ENCODE results near the gene TUSC2. TPM values are rescaled to one million over a fixed set of nuclear protein-coding genes. Genes with fewer than 3 reads are reported as not detected.

TUSC2 gene
- total RNA-seq, 1 donor from 2014 or later: 20.8 TPM

GRCh38 chr3:50354186-50354764 lies 26.3 kb upstream of the TUSC2 start:
- DNase-seq: no peak

DNA sequence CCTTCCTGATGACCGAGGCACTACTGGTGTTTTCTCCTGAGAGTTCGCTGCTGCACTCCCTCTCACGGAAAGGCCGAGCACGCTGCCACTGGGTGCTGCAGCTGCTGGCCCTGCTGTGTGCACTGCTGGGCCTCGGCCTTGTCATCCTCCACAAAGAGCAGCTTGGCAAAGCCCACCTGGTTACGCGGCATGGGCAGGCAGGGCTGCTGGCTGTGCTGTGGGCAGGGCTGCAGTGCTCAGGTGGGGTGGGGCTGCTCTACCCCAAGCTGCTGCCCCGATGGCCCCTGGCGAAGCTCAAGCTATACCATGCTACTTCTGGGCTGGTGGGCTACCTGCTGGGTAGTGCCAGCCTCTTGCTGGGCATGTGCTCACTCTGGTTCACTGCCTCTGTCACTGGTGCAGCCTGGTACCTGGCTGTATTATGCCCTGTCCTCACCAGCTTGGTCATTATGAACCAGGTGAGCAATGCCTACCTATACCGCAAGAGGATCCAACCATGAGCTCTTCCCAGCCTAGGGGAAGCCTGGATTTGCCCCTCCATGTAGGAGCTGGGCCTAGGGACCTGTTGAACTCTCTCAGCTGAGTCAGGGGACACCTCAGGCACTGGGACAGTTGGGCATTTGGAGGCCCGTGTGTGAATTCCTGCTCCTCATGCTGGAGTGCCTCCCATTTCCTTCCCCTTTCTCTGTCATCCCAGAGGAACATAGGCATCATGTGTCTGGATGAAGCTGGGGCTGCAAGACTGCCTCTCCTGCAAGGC lies 25.4 kb upstream of the TUSC2 start:
- DNase-seq: no peak

DNA sequence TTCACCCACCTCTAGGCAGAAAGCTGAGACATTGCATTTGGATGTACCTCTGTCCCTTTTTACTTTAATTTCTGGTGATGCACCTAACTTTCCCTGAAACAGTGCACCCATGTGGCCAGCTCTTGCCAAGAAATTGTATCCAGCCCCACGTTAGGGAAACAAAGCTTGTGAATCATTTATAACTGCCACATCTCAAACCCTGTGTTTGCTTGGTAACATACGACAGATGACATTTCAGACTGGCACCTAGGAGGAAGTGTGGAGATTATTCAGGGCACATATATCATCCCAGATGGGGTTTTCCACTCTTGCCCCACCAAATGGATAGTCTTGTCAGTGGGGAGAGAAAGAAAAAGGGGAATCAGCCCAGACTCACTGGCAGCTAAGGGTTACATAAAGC lies 24.8 kb upstream of the TUSC2 start:
- DNase-seq: peak; percentile 40

GRCh38 chr3:50351323-50351697 lies 23.3 kb upstream of the TUSC2 start:
- no peak for DNase-seq

- DNase-seq: peak; percentile 96
These were observed 22.7 kb upstream of the TUSC2 start, which contains the start of the genes CYB561D2 and NPRL2 for GRCh38 chr3:50350527-50351322. CYB561D2 (plus strand) TSS chr3:50350862; CDS start chr3:50351434, 572 bp downstream. NPRL2 (minus strand) TSS chr3:50350775; CDS start chr3:50350652, 123 bp downstream.

- no peak for DNase-seq
These were observed 22.1 kb upstream of the TUSC2 start for GRCh38 chr3:50350213-50350526.

DNA sequence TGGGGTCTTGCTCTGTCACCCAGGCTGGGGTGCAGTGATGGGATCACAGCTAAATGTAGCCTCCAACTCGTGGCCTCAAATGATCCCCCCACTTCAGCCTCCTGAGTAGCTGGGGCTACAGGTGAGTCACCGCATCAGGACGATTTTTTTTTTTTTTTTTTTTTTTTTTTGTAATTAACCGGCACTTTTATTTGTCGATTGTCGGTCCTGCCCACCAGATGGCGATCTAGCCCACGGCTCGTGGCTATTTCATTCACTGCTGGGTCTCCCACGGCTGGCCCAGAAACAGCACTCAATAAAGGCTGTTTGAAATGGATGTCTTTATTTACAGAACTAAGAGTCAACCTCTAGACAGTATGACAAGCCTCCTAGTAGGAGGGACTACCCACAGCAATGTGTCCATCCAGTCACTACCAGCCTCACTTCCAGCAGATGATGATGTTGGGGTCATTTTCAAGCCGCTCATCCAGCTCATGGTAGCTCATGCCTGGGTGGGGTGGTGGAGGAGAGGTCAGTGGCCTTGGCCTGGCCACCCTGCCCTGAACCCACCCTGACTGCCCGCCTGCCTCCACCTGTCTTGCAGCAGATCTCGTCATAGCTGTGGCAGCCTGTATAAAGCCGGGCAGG lies 19.3 kb upstream of the TUSC2 start:
- peak; percentile 86 for DNase-seq

DNA sequence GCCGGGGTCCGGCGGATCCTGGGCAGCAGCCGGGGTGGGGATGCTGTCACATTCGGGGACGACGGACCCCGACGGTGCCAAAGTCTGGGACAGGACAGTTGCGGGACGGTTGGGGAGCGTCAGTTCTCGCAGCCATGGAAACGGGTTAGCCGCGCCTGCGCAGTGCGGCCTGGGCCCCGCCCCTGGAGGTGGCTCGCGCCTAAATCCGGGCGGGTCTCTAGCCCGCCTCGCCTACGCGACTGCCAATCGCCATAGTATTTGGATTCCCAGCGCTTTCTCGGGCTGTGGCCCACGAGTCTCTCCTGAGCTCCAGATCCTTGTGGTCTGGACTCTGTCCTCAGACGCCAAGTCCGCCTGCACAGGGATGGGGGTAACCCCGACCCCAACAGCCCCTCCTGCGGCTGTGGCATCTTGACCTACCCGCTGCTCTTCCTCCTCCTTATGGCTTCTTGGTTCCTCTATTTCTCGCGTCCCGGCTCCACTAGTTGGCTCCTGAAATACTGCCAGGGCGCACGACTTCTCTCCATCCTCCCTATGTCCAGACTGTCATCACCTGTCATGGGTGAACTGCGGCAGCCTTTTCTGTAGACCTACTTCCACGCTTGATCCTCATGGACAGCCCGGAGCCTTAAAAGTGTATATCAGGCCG lies 17.7 kb upstream of the TUSC2 start, which contains the start of gene ZMYND10:
ZMYND10 (minus strand) TSS at position 147 of the 649 bp plus-strand sequence. CDS start 153 bp downstream, outside the sequence.
- peak; percentile 40 for DNase-seq

GRCh38 chr3:50345008-50345407 lies 17.0 kb upstream of the TUSC2 start:
- no peak for DNase-seq

DNA sequence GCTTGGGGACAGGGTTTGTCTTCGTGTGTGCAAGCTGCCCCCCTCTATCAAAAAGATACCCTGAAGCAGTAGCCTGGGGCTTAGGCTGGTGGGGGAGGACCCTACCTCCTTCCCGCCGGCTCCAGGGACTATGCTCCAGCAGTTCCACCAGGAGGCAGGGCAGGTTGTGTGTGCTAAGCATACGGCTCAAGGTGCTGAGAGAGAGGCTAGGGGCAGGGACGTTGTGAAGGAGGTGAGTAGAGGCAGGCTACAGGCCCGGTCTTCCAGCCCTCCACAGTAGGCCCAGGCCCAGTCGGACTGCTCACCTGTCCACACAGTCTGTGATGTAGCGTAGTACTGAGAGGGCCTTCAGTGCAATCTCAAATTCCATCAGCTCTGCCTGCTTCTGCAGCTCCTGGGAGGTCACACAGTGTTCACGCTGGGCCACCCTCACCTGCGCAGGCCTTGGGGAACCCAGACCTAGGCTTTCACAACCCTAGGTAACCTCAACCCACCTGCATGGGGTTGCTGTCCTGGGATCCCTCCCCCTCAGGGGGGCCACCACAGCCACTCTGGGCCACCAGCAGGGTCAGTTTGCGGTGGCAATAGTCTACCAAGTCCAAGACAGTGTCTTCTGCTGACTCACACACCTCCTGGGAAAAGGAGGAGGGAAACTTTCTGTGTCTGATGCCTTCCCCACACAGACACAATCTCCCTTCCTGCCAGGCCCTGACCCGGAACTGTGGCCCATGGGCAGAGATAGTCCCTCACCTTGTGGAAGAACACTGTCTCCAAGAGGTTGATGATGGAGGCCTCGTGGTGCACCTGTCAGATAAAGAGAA lies 15.0 kb upstream of the TUSC2 start:
- no peak for DNase-seq

GRCh38 chr3:50341996-50342650 lies 14.1 kb upstream of the TUSC2 start:
- DNase-seq: no peak

GRCh38 chr3:50341537-50341936 lies 13.5 kb upstream of the TUSC2 start:
- no peak for DNase-seq

- DNase-seq: peak; percentile 27
These were observed 12.7 kb upstream of the TUSC2 start, which contains the start of gene RASSF1 for GRCh38 chr3:50340448-50341329. RASSF1 (minus strand) TSS chr3:50340836; CDS start chr3:50340805, 31 bp downstream.

DNA sequence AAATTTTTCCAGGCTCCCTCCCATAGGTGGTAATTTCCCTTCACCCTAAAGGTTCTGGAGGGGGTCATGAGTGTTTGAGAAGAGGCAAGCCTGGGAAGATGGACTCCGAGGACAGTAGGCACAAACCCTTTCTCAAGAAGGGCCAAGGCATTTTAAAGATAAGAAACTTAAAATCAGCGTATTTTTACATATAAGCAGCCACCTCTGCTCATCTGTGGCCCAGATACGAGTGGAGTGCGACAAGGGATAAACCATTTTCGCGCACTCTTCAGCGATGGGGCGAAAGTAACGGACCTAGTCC lies 12.1 kb upstream of the TUSC2 start:
- DNase-seq: no peak

DNA sequence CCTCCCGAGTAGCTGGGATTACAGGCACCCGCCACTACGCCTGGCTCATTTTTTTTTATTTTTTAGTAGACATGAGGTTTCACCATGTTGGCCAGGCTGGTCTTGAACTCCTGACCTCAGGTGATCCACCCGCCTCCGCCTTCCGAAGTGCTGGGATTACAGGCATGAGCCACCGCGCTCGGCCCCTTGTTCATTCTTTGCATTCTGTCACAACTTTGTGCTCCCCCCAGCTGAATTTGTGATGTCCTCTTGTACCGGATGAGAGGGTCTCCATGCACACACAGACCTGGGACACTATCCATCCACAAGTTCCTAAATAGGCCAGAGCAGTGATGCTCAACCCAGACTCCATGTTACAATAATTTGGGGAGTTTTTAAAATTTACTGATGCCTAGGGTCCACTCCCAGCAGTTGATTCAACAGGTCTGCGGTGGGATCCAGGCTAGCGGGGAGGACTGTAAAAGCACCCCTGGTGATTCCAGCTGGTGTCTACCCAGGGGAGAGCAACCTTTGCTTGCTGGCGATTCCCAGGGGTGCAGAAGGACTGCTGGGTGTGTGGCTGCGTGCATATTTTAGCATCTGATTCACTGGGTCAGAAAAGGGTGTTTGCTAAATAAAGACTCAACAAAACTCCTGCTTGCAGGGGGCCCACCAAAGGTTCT lies 11.6 kb upstream of the TUSC2 start:
- no peak for DNase-seq

DNA sequence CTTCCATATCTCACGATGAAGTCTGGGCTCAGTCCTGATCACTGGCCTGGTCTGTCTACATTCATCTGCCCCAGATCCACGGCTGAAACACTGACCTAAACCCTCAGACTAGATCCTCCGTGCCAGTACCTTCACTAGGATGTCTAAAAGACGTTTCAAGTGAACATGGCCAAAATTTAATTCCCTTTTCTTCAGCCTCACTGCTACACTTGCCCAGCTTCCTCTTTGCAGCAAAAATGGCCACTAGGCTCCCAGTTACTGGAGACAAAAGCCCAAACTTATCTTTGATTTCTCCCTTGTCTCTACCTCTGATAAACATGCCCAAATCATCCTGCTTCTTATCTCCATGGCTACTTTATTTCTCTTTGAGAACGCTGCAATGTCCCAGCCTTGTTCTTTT lies 10.9 kb upstream of the TUSC2 start:
- DNase-seq: no peak

DNA sequence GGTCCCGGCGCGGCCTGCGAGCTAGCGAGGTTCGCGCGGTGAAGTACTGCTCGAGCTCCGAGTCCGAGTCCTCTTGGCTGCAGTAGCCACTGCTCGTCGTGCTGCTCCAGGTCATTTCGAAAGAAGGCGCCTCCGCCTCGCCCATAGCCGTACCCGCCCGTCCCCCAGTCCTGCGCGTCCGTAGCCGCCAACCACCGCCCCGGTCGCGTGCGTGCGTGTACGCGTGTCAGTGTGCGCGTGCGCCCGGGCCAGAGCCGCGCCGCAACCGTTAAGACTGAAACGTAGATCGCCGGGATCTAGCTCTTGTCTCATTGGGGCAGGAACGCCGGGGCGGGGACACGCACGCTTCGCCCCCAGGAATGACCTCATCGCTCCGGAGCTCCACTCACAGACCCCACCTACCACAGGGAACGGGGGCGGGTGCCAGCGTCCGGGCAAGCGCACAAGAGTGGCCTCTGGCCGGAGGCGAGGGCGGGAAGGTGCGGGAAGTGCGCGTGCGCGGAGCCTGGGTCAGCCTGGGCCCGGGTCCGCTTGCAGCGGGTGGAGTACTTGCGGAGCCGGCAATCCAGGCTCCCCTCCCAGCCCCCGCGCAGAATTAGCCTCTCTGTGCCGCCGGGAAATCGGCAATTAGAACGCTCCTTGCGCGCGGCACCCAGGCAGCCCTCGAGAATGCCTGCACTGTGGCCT lies 9.3 kb upstream of the TUSC2 start:
- peak; percentile 100 for DNase-seq

DNA sequence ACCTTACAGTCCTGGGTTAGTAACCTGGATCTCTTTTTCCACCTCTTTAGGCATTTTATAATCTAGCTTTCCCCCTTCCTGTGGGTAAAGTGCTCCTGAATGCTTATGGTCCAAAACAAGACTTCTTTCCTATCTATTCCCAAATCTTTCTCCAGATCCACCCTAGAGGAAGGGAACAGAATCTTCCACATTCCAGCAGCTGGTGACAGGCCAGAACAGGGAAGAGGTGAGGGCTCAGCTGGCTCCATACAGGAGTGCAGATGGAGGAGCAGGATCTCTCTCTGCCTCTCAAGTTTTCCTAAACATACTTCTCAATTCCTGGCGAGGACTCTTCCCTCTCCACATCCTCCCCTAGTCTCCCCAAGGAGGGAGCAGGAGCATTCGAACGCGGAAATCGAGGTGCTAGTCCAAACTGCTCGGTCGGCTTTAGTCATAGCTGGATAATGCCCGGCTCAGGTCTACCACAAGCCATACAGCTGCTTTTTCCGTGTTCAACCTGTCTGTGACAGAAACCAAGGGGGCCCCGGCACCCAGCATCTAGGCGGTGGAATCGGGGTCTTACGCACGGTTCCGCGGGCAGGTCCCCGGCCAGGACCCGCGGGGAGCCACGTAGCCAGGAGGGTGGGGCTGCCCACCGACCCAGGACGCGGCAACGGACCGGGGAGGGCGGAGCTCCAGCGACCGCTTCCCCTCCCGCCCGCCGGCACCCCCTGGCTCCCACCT lies 8.6 kb upstream of the TUSC2 start:
- DNase-seq: peak; percentile 44

All from dermis blood vessel endothelial cell (primary cell).